Hematopoietic multipotent progenitor cell treated with erythropoietin and hydrocortisone succinate and interleukin-3 and kit ligand, for 4 days (in vitro differentiated cells): ENCODE data around the gene RSBN1.
A peak's percentile ranks its signal among the peaks of the same experiment; 100 is the strongest.
"Not testable (repeated sequence)": the region's sequence is repeated elsewhere in the genome, so short reads cannot be mapped to it uniquely, and the experiment has no call there.

Experiments used
- DNase-seq: peaks from one replicate; pipeline ENCODE4 v3.0.0-alpha.2; 2015

The RSBN1 gene

GRCh38 chr1:113811888-113812660 lies at the start of gene RSBN1:
Gene RSBN1, minus strand, starts transcription at chr1:113812476. Its CDS starts 64 bp downstream, at chr1:113812412.
- DNase-seq, result peak; percentile 100

DNA sequence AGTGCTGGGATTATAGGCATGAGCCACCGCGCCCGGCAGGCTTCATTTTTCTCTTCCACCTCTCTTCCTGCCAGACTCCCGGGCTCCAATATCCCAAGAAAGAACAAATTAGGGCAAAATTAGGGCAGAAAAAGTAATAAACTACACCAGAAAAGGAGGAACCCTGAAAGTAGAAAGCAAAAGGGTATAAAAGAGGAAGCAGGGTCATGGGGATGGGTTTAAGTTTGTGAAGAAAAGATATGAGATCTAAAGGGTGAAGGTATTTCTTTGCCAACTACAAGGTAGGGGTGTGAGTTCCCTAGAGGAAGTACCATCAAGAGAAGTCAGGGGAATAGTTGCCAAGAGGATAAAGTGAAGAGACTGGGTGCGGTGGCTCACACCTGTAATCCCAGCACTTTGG lies 49.4 kb upstream of the RSBN1 start:
- peak; percentile 58 for DNase-seq

DNA sequence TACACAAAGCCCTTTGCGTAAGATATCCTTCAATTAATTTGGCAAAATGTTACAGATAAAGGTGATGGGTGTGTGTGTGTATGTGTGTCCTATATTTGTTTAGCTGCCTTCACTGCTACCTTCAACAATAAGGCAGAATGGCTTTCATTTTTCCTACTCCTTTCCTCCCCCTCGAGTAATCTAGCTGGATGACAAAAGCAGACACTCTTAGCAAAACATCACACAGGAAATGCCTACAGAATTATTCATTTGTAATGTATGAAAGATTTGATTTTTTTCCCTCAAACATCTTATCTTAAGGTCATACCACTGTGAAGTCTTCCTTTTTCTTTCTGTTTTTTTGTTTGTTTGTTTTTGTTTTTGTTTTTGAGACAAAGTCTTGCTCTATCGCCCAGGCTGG lies 48.6 kb upstream of the RSBN1 start:
- no peak for DNase-seq

DNA sequence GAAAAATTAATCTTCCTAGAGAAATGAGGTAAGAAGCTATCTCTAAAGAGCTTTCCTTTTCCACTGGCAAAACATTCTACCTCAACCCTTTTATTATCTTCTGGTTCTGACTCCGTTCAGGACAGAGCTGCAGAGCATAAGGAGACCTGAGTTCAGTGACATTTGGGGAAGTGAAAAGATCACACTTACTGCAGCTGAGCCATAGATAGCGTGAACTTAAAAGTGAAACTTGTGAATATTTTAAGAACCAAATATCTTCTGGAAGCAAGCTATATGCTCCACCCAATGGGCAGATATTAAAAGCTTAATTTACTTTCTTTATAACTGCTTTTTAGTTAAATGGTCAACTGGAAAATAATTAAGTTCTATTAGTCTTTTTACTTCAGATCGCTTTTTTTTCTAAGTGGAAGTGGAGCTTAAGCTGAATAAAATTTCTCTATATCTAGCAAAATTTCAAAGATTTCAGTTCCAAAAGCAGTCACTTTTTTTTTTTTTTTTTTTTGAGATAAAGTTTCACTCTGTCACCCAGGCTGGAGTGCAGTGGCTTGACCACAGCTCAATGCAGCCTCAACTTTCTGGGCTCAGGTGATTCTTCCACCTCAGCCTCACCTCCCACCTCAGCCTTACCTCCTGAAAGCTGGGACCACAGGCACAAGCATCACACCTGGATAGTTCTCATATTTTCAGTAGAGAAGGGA lies 47.4 kb upstream of the RSBN1 start:
- DNase-seq, result peak; percentile 78

GRCh38 chr1:113858982-113859381 lies 46.7 kb upstream of the RSBN1 start:
- DNase-seq, result no peak

GRCh38 chr1:113858418-113858817 lies 46.1 kb upstream of the RSBN1 start:
- no peak for DNase-seq

DNA sequence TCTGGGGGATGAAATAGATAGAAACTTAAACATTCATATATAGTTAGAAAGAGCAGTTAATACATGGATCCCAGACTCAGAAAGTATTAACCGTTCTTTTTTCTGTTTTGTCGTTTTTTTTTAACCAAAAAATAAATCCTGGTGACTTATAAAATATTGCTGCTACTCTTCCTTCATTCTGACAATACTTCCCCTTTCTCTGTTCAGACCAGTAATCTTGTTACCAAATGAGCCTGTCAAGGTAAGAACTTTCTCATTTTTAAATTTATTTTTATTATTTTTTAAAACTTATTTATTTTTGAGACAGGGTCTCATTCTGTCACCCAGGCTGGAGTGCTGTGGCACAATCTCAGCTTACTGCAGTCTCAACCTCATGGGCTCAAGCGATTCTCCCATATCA lies 45.5 kb upstream of the RSBN1 start:
- DNase-seq, result peak; percentile 25

DNA sequence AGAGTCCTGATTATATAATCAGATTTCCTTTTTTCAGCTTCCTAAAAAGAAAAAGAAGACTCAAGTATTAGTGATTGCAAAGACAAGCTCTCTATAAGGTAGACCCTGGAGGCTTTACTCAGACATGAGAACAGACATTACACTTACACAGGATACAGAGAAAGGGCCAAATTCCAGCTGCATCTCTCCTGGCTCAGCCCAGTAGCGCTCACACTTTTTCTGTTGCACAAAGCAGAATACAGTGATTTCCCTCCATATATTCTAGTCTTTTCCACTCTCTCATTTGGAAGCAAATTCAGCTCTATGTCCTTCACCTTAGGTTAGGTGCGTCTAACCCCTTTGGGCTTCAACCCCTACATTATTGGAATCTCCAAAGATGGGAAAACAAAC lies 44.1 kb upstream of the RSBN1 start:
- no peak for DNase-seq

GRCh38 chr1:113855630-113856400 lies 43.5 kb upstream of the RSBN1 start:
- DNase-seq, result no peak

GRCh38 chr1:113854234-113854633 lies 42.0 kb upstream of the RSBN1 start:
- no peak for DNase-seq

GRCh38 chr1:113852694-113853093 lies 40.4 kb upstream of the RSBN1 start:
- not testable (repeated sequence) for DNase-seq

- no peak for DNase-seq
Observed at GRCh38 chr1:113850127-113850796, 38.0 kb upstream of the RSBN1 start.

GRCh38 chr1:113849072-113849471 lies 36.8 kb upstream of the RSBN1 start:
- DNase-seq, result peak; percentile 62

- peak; percentile 18 for DNase-seq
Observed at GRCh38 chr1:113846391-113847035, 34.2 kb upstream of the RSBN1 start.

GRCh38 chr1:113836534-113836933 lies 24.3 kb upstream of the RSBN1 start:
- DNase-seq, result no peak

DNA sequence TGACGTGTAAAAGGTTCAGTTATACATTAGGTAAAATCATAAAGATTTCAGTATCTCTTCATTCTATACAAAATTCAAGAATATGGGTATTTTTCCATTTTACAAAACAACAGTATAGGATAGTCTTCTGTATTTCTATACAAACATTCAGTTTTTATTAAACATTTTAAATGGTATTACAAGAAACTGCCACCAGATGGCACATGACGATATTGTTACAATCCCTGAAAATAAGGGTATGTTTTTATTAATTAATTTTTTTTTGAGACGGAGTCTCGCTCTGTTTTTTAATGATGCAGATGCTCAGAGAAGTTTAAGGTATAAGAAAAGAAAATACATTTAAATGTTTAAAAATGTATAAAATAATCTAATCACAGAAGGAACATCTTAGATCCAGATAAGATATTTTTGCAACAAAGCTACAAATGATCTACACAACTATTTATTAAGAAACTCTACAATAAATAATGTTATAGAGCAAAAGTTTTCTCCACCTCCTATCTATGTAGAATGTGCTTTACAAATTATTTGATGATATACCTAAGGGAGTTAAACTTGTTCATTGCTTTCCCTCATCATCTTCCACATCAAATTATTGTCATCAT lies 23.5 kb upstream of the RSBN1 start:
- DNase-seq, result peak; percentile 84

GRCh38 chr1:113834716-113835115 lies 22.4 kb upstream of the RSBN1 start:
- DNase-seq, result no peak

DNA sequence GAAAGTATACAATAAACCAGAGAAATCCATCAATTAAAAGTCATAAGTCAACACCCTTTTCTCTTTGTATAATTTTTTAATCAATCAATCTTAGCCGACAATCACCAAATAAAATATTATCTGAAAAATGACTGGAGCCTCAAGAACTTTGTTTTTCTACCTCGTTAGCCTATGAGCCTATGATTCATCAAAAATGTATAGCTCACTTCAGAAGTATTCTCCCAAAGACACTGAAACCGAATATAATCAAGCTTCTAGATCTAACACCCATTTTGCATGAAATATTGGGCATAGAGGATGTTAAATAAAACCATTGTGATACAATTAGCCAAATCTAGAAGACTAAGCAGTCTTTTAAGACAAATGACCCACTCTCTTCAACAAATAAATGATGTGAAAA lies 17.8 kb upstream of the RSBN1 start:
- DNase-seq, result no peak

- DNase-seq, result no peak
Observed at GRCh38 chr1:113821916-113822315, 9.6 kb upstream of the RSBN1 start.

- no peak for DNase-seq
Observed at GRCh38 chr1:113818578-113818977, 6.3 kb upstream of the RSBN1 start.

GRCh38 chr1:113813218-113813617 lies 942 bp upstream of the RSBN1 start:
- DNase-seq, result no peak

GRCh38 chr1:113812661-113813135 lies 422 bp upstream of the RSBN1 start:
- no peak for DNase-seq
